Lower leg skin (tissue), 3 donors: Measurements from ENCODE around the gene CD2.

Experiments used
- POLR2A ChIP-seq, 2 donors: fragments of 450-650 bp; IDR thresholded peaks; one replicate each; pipeline ENCODE4 v1.6.1; 2016 to 2017; ENCODE audit warnings: antibody characterized with exemption in 2 of 2, mild to moderate bottlenecking in 1 of 2, moderate library complexity in 1 of 2
- TF ChIP-seq, protein P1 (sequence below), 3 donors: fragments of 450-650 bp; IDR thresholded peaks; one replicate each; pipeline ENCODE4 v1.5.1; 2016; ENCODE audit warnings: antibody characterized with exemption in 3 of 3, mild to moderate bottlenecking in 3 of 3, moderate library complexity in 2 of 3

DNA sequence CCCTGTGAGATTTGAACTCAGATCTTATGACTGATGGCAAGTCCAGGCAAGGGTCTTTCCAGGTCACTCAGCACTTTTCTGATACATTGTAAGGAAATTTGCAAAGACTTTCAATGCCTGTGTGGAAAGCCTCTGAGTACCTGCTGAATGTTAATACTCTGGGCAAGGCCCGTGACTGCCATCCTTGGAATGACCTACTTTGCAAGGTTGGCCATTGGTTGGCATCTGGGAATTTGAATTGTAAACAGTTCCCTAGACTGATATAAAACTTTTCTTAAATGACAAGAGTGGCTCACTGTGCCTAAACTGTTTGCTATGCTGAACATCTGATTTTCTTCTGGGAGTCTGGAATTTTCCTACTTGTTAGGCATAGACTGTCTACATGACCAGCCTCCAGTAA is 57.1 kb downstream of the CD2 start:
- no peak for TF ChIP-seq POLR2A (IDR thresholded peaks at IDR 0.05)
- TF ChIP-seq, protein P1, sequence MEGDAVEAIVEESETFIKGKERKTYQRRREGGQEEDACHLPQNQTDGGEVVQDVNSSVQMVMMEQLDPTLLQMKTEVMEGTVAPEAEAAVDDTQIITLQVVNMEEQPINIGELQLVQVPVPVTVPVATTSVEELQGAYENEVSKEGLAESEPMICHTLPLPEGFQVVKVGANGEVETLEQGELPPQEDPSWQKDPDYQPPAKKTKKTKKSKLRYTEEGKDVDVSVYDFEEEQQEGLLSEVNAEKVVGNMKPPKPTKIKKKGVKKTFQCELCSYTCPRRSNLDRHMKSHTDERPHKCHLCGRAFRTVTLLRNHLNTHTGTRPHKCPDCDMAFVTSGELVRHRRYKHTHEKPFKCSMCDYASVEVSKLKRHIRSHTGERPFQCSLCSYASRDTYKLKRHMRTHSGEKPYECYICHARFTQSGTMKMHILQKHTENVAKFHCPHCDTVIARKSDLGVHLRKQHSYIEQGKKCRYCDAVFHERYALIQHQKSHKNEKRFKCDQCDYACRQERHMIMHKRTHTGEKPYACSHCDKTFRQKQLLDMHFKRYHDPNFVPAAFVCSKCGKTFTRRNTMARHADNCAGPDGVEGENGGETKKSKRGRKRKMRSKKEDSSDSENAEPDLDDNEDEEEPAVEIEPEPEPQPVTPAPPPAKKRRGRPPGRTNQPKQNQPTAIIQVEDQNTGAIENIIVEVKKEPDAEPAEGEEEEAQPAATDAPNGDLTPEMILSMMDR (IDR thresholded peaks at IDR 0.05), result no peak
